Thyroid gland (tissue), 4 donors: ENCODE data around the gene C2CD4D.

Source experiments
- CTCF ChIP-seq, 6 experiments: fragments of 200-600 bp in 3 of 6; fragments of 450-650 bp in 3 of 6; sonication (generic) in 3 of 6; IDR thresholded peaks; one replicate each; pipeline ENCODE4 v1.5.1; 2016 to 2019; ENCODE audit warnings: antibody characterized with exemption in 6 of 6, mild to moderate bottlenecking in 2 of 6, inconsistent platforms in 1 of 6, moderate library complexity in 1 of 6
- POLR2A ChIP-seq, 2 donors: fragments of 450-650 bp; IDR thresholded peaks; one replicate each; pipeline ENCODE4 v1.6.1; 2017; ENCODE audit warnings: antibody characterized with exemption in 2 of 2, mild to moderate bottlenecking in 2 of 2, moderate library complexity in 1 of 2

GRCh38 chr1:151823175-151823574 lies 16.4 kb downstream of the C2CD4D start:
- TF ChIP-seq CTCF (IDR thresholded peaks at IDR 0.05), result no peak
- no peak for TF ChIP-seq POLR2A (IDR thresholded peaks at IDR 0.05)
